ENCODE measurements around the gene TLN1. TPM values are rescaled to one million over a fixed set of nuclear protein-coding genes. Genes with fewer than 3 reads are reported as not detected.

Gene TLN1
- total and polyA plus RNA-seq, 11 donors: 152 to 373 (median 257) TPM

DNA sequence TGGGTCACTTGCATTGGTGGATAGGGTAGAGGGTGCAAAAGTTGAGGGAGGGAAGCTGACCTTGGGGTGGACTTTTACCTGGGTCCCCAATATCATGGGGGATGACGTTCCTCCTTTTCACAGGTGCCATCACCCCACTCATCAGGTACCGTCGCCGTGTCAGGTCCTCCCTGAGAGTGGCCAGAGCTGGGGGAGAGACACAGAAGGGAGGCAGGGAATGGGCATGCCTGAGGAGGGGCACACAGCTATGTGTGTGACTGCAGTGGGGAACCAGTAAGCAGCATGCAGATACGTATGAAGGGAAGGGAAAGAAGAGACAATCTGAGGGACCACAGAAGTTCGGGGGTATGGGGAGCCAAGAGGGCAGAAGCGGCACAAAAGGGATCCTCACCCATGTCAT, 6.9 kb upstream of the TLN1 start:
- ATAC-seq: no peak
- Histone ChIP-seq H3K4me1 (peaks cover 0 to 27% (median 6%) of the 10 kb centered on the region in 12 donors), H3K9me3 (no peaks in the 10 kb centered on the region), H3K27ac (no peak overlapping the region), H3K4me3 (no peak overlapping the region), H3K36me3 (peaks cover 0 to 100% (median 97%) of the 10 kb centered on the region in 9 donors), H3K27me3 (no peaks in the 10 kb centered on the region)
- intact Hi-C loops (cut with DNase I): loop anchor here in 3 of 10 donors (5.0 kb wide), 3 partner anchors 88 to 627 kb away; partner anchors contain the start of genes FAM221B (in 1 of the 3) and TMEM8B (in 1 of the 3)
- DNase-seq: no peak
- WGBS, 4 donors: 84 to 88% (median 85%) methylated on average over 7 of the region's 7 CpGs
- no peak for TF ChIP-seq POLR2A (IDR thresholded peaks at IDR 0.05)
- TF ChIP-seq, protein P1, sequence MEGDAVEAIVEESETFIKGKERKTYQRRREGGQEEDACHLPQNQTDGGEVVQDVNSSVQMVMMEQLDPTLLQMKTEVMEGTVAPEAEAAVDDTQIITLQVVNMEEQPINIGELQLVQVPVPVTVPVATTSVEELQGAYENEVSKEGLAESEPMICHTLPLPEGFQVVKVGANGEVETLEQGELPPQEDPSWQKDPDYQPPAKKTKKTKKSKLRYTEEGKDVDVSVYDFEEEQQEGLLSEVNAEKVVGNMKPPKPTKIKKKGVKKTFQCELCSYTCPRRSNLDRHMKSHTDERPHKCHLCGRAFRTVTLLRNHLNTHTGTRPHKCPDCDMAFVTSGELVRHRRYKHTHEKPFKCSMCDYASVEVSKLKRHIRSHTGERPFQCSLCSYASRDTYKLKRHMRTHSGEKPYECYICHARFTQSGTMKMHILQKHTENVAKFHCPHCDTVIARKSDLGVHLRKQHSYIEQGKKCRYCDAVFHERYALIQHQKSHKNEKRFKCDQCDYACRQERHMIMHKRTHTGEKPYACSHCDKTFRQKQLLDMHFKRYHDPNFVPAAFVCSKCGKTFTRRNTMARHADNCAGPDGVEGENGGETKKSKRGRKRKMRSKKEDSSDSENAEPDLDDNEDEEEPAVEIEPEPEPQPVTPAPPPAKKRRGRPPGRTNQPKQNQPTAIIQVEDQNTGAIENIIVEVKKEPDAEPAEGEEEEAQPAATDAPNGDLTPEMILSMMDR (IDR thresholded peaks at IDR 0.05): no peak

DNA sequence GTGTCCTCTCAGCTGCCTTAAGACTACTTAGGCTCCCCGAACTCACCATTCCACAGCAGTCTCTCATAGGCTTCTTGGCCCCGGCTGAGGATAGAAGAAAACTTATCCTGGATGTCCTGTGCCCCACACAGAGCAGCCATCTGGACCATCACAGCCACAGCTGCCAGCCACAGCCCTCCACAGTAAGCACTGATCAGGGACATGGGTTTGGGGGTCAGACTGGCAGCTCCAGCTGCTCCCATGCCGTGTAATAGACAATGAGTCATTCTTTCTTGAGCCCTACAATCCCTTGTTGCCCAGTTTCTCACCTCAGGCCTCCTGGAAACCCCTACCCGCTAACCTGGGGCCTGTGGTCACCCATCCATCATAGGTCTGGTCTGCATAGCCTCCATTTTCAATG, 6.2 kb upstream of the TLN1 start:
- WGBS, 4 donors: 82 to 89% (median 84%) methylated on average over 4 of the region's 4 CpGs
- no peak for ATAC-seq
- Histone ChIP-seq H3K9me3 (no peaks in the 10 kb centered on the region), H3K4me3 (no peak overlapping the region), H3K4me1 (peaks cover 3 to 31% (median 11%) of the 10 kb centered on the region in 12 donors), H3K27me3 (no peaks in the 10 kb centered on the region), H3K27ac (no peak overlapping the region), H3K36me3 (peaks cover 0 to 96% (median 89%) of the 10 kb centered on the region in 9 donors)
- DNase-seq: no peak
- TF ChIP-seq POLR2A (IDR thresholded peaks at IDR 0.05): no peak
- TF ChIP-seq, protein P1 (IDR thresholded peaks at IDR 0.05): no peak
- intact Hi-C loops (cut with DNase I): loop anchor here in 3 of 10 donors (5.0 kb wide), 3 partner anchors 89 to 626 kb away; partner anchors contain the start of genes FAM221B (in 1 of the 3) and TMEM8B (in 1 of the 3)

GRCh38 chr9:35737143-35737542, 5.1 kb upstream of the TLN1 start:
- Histone ChIP-seq H3K36me3 (peaks cover 0 to 85% (median 79%) of the 10 kb centered on the region in 9 donors), H3K27ac (no peak overlapping the region), H3K4me1 (peaks cover 5 to 32% (median 14%) of the 10 kb centered on the region in 12 donors), H3K4me3 (no peak overlapping the region), H3K9me3 (no peaks in the 10 kb centered on the region), H3K27me3 (no peaks in the 10 kb centered on the region)
- TF ChIP-seq, protein P1 (IDR thresholded peaks at IDR 0.05): no peak
- no peak for TF ChIP-seq POLR2A (IDR thresholded peaks at IDR 0.05)
- intact Hi-C loops (cut with DNase I): loop anchor here in 3 of 10 donors (5.0 kb wide), 3 partner anchors 90 to 625 kb away; partner anchors contain the start of genes FAM221B (in 1 of the 3) and TMEM8B (in 1 of the 3)
- peak in 1 of 5 donors; percentile 23 for DNase-seq
- 57 to 66% (median 62%) methylated on average over 7 of the region's 7 CpGs for WGBS, 4 donors
- no peak for ATAC-seq

- Histone ChIP-seq H3K9me3 (no peaks in the 10 kb centered on the region), H3K27me3 (no peaks in the 10 kb centered on the region), H3K4me3 (no peak overlapping the region), H3K27ac (peak overlapping the region in 4 of 12 donors; percentile 16 to 26 (median 24)), H3K4me1 (peaks cover 5 to 31% (median 15%) of the 10 kb centered on the region in 12 donors), H3K36me3 (peaks cover 0 to 77% (median 71%) of the 10 kb centered on the region in 9 donors)
- ATAC-seq (no peak), DNase-seq (peak in 4 of 5 donors; percentile 66 to 72 (median 69))
- intact Hi-C loops (cut with DNase I): loop anchor here in 3 of 10 donors (5.0 kb wide), 3 partner anchors 89 to 624 kb away; partner anchors contain the start of genes FAM221B (in 1 of the 3) and TMEM8B (in 1 of the 3)
- no peak for TF ChIP-seq POLR2A (IDR thresholded peaks at IDR 0.05)
- TF ChIP-seq, protein P1 (IDR thresholded peaks at IDR 0.05): peak; percentile 61 to 86 (median 74)
- WGBS, 4 donors: 29 to 40% (median 34%) methylated on average over 5 of the region's 5 CpGs
Observed at GRCh38 chr9:35736201-35736633, 4.2 kb upstream of the TLN1 start.

All from heart left ventricle (tissue), 16 donors.